GM12878 (cell line): Measurements from ENCODE around the gene C11orf91.

Experiments used
- BHLHE40 ChIP-seq, 2 experiments: fragments of 450-650 bp in 1 of 2; IDR thresholded peaks; 2 replicates each; pipeline ENCODE4 v1.6.1; 2011 to 2017; ENCODE audit warnings: low read depth in 2 of 2, borderline replicate concordance in 1 of 2, improper control_type of control experiment in 1 of 2, low read length in 1 of 2, mild to moderate bottlenecking in 1 of 2
- CBFB ChIP-seq: IDR thresholded peaks from 2 replicates; pipeline ENCODE4 v1.6.1; 2016; ENCODE audit warnings: antibody characterized with exemption, low read depth
- ESRRA ChIP-seq: IDR thresholded peaks from 2 replicates; pipeline ENCODE4 v1.6.1; 2012; ENCODE audit warnings: mild to moderate bottlenecking, low read length, improper control_type of control experiment
- EZH2 ChIP-seq: IDR thresholded peaks from 2 replicates; pipeline ENCODE4 v1.6.1; 2012; ENCODE audit warnings: low read depth, mild to moderate bottlenecking, control low read depth, inconsistent platforms, low read length, borderline replicate concordance; ENCODE audit not compliant: control insufficient read depth
- FOXM1 ChIP-seq: IDR thresholded peaks from 2 replicates; pipeline ENCODE4 v1.6.1; 2012; ENCODE audit warnings: low read depth, mild to moderate bottlenecking, inconsistent platforms, low read length, moderate library complexity
- NFYA ChIP-seq: IDR thresholded peaks from 2 replicates; pipeline ENCODE4 v1.6.1; 2011; ENCODE audit warnings: low read depth, mild to moderate bottlenecking, low read length, improper control_type of control experiment, borderline replicate concordance
- NRF1 ChIP-seq: conservative IDR thresholded peaks from 2 replicates; pipeline ENCODE4 v1.6.1; 2011; ENCODE audit warnings: mild to moderate bottlenecking, low read depth, low read length, improper control_type of control experiment
- POLR2A ChIP-seq: IDR thresholded peaks from 2 replicates; pipeline ENCODE4 v1.6.1; 2011; ENCODE audit warnings: low read depth, mild to moderate bottlenecking, low read length
- SMARCA5 ChIP-seq: fragments of 450-650 bp; IDR thresholded peaks from 2 replicates; pipeline ENCODE4 v1.6.1; 2017; ENCODE audit warnings: mild to moderate bottlenecking
- ZZZ3 ChIP-seq: IDR thresholded peaks from 2 replicates; pipeline ENCODE4 v1.6.1; 2011; ENCODE audit warnings: low read depth; ENCODE audit not compliant: control insufficient read depth, insufficient read length
- TF ChIP-seq, protein P1 (sequence below), 3 experiments: IDR thresholded peaks in 2 of 3; conservative IDR thresholded peaks in 1 of 3; 2 replicates each; pipeline ENCODE4 v1.5.1; 2011; ENCODE audit warnings: low read depth in 3 of 3, low read length in 3 of 3, mild to moderate bottlenecking in 3 of 3, control low read depth in 2 of 3, moderate library complexity in 2 of 3, inconsistent platforms in 1 of 3, mixed read lengths in 1 of 3; ENCODE audit not compliant: control insufficient read depth in 2 of 3, insufficient read depth in 1 of 3; ENCODE audit errors: extremely low read depth in 1 of 3
- TF ChIP-seq, protein P2 (sequence below): IDR thresholded peaks from 2 replicates; pipeline ENCODE4 v1.6.1; 2011; ENCODE audit warnings: borderline replicate concordance, low read depth, mild to moderate bottlenecking, moderate library complexity, mixed read lengths, low read length; ENCODE audit not compliant: insufficient read depth; ENCODE audit errors: extremely low read length

DNA sequence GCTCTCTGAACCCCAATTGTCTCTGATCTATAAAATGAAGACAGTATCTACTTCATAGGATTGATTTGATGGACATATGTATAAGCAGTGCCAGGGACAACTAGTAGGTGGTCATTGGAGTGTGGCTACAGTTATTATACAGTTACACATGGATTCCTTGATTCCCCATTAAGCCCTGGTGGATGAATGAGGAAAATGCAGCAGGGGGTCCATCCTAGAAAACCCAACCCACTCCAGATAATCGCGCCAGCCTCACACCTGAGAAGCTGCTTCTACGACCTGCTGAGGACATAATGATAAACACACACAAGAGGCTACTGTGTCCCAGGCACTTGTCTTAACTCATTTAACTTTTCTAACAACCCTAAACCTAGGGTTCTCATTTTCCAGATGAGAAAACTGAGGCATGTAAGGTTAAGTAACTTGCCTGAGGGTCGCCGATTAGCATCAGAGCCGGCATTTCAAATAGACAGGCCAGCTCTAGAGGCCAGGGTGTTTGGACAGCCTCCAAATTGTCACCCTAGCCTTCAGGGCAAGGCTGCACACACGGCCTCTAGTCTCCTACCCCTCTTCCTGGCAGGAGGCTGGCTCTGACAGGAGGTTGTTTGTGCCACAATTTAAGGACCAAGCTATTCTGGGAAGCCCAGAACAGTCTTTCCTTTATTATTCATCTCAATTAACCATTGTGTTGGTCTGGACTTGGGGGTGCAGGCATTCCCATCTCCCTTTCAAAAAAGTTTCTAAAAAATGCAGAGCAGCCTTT lies 3.8 kb upstream of the C11orf91 start:
- TF ChIP-seq, protein P1, sequence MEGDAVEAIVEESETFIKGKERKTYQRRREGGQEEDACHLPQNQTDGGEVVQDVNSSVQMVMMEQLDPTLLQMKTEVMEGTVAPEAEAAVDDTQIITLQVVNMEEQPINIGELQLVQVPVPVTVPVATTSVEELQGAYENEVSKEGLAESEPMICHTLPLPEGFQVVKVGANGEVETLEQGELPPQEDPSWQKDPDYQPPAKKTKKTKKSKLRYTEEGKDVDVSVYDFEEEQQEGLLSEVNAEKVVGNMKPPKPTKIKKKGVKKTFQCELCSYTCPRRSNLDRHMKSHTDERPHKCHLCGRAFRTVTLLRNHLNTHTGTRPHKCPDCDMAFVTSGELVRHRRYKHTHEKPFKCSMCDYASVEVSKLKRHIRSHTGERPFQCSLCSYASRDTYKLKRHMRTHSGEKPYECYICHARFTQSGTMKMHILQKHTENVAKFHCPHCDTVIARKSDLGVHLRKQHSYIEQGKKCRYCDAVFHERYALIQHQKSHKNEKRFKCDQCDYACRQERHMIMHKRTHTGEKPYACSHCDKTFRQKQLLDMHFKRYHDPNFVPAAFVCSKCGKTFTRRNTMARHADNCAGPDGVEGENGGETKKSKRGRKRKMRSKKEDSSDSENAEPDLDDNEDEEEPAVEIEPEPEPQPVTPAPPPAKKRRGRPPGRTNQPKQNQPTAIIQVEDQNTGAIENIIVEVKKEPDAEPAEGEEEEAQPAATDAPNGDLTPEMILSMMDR (IDR thresholded peaks at IDR 0.05 in 2 of 3, conservative IDR thresholded peaks at IDR 0.05 in 1 of 3; ENCODE audit: control insufficient read depth in 2 of 3, extremely low read depth in 1 of 3, insufficient read depth in 1 of 3, low read depth in 3 of 3, low read length in 3 of 3), result no peak; a peak in 1 of 6 replicates
- TF ChIP-seq EZH2 (no peak), ESRRA (no peak), NFYA (no peak), POLR2A (no peak), SMARCA5 (no peak), BHLHE40 (IDR thresholded peaks at IDR 0.05; ENCODE audit: borderline replicate concordance in 1 of 2, low read depth in 2 of 2, low read length in 1 of 2) (no peak), FOXM1 (no peak), CBFB (no peak), ZZZ3 (no peak), NRF1 (no peak)
- TF ChIP-seq, protein P2, sequence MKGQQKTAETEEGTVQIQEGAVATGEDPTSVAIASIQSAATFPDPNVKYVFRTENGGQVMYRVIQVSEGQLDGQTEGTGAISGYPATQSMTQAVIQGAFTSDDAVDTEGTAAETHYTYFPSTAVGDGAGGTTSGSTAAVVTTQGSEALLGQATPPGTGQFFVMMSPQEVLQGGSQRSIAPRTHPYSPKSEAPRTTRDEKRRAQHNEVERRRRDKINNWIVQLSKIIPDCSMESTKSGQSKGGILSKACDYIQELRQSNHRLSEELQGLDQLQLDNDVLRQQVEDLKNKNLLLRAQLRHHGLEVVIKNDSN, result no peak
